Progenitor cell of endocrine pancreas (in vitro differentiated cells): ENCODE results near the gene PPP3R1. TPM values are rescaled to one million over a fixed set of nuclear protein-coding genes. Genes with fewer than 3 reads are reported as not detected.

Experiments used
- DNase-seq: peaks from one replicate; pipeline ENCODE4 v3.0.0; 2021; ENCODE audit warnings: low spot score; ENCODE audit not compliant: unreplicated experiment
- H3K27ac Mint-ChIP-seq: 2 replicates; pipeline ENCODE4 v1.8.0; 2021; ENCODE audit warnings: mild to moderate bottlenecking, moderate library complexity, mixed read lengths
- H3K27me3 Mint-ChIP-seq: 2 replicates; pipeline ENCODE4 v1.8.0; 2021; ENCODE audit warnings: mixed read lengths
- H3K36me3 Mint-ChIP-seq: 2 replicates; pipeline ENCODE4 v1.8.0; 2022; ENCODE audit warnings: mixed read lengths; ENCODE audit not compliant: insufficient read depth
- H3K4me1 Mint-ChIP-seq: 2 replicates; pipeline ENCODE4 v1.8.0; 2021; ENCODE audit warnings: low read depth, mixed read lengths
- H3K4me3 Mint-ChIP-seq: 2 replicates; pipeline ENCODE4 v1.8.0; 2021; ENCODE audit warnings: low read depth, mild to moderate bottlenecking, moderate library complexity, mixed read lengths
- H3K9me3 Mint-ChIP-seq: 2 replicates; pipeline ENCODE4 v1.8.0; 2021; ENCODE audit warnings: low read depth, mixed read lengths
- CTCF ChIP-seq: fragments of 200-600 bp; sonication (generic); IDR thresholded peaks from one replicate; pipeline ENCODE4 v1.5.0; 2021; ENCODE audit warnings: antibody characterized with exemption, mild to moderate bottlenecking; ENCODE audit not compliant: unreplicated experiment
- total RNA-seq: library from RNA; stranded (reverse); gene quantifications from 2 replicates; pipeline ENCODE4 v1.2.1, GENCODE V29; 2021

Gene PPP3R1
- total RNA-seq, 1 donor from 2014 or later = 48.5 TPM

DNA sequence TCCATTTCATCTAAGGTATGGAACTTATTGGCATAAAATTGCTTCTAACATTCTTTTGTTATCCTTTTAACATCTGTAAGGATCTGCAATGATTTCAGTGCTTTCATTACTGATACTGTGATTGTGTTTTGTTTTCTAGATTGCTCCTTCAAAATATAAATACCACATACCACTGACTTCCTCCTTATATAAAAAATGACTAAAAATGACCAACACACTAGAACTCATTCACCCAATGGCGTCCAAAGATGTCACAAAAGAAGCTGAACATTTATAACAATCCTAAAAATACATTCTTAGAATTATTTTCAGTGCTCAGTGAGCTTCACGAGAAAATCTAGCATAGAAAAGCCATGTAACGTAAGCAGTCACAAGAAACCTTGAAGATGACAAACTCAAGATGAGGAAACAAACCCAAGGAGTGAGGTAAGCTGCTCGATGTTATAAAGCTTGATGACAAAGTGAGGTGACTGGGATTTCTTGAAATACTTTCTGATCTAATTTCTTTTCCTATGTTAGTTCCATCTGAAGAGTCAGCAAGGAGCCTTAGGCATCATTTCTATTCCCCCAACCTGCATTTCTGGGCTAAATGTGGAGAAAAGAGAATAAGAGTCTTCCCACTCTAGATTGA, 52.1 kb downstream of the PPP3R1 start:
- Mint-ChIP-seq H3K4me1 (peaks cover 3% of the 10 kb centered on the region), H3K27me3 (no peaks in the 10 kb centered on the region), H3K9me3 (no peaks in the 10 kb centered on the region), H3K27ac (no peak overlapping the region), H3K36me3 (no peaks in the 10 kb centered on the region), H3K4me3 (no peak overlapping the region)
- TF ChIP-seq CTCF = no peak
- no peak for DNase-seq

DNA sequence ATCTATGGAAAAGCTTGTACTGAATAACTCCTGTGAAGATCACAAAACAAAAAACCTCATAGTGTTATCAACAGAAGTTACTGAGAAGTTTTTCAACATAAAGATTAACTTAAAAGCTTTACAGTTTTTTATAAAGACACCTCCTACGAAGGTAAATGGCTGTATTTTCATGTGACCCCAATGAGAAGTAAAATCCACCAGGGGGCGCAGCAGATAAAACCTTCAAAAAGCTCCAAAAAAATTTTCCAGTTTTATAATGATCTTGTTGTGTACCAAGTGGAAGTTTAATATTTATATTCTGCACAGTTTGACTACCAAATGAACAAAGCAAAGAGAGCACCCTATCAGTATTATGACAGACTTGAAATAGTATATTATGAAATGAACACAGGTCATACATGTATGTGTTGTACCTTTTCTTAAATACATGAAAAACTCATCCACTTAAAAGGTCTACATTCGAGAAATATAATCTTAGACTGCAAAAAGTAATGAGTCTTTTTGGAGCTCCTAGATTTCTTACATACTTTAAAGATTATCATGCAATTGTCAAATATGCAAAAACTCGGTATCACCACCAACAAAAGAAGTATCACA, 56.1 kb downstream of the PPP3R1 start:
- peak; percentile 69 for TF ChIP-seq CTCF
- Mint-ChIP-seq H3K4me3 (no peak overlapping the region), H3K9me3 (no peaks in the 10 kb centered on the region), H3K36me3 (no peaks in the 10 kb centered on the region), H3K27me3 (no peaks in the 10 kb centered on the region), H3K4me1 (peaks cover 10% of the 10 kb centered on the region), H3K27ac (no peak overlapping the region)
- no peak for DNase-seq

DNA sequence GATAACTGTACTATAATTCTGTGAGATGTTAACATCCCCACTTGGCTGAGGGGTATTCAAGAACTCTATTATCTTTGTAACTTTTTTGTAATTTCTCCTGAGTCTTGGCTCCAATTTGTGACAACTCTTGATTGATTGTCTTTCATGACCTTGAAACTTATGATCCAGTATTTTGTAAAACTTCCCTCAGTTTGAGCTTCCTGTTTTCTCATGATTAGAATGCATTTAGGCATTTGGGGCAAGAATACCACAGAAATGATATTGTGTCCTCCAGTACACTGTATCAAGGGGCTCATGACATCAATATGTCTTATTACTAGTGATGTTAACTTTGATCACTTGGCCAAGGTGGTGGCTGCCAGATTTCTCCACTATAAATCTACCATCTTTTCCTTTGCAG, 57.2 kb downstream of the PPP3R1 start:
- no peaks in the 10 kb centered on the region for H3K27me3 Mint-ChIP-seq
- no peaks in the 10 kb centered on the region for H3K9me3 Mint-ChIP-seq
- no peak overlapping the region for H3K27ac Mint-ChIP-seq
- no peak for TF ChIP-seq CTCF
- no peak overlapping the region for H3K4me3 Mint-ChIP-seq
- no peak for DNase-seq
- peaks cover 10% of the 10 kb centered on the region for H3K4me1 Mint-ChIP-seq
- no peaks in the 10 kb centered on the region for H3K36me3 Mint-ChIP-seq

DNA sequence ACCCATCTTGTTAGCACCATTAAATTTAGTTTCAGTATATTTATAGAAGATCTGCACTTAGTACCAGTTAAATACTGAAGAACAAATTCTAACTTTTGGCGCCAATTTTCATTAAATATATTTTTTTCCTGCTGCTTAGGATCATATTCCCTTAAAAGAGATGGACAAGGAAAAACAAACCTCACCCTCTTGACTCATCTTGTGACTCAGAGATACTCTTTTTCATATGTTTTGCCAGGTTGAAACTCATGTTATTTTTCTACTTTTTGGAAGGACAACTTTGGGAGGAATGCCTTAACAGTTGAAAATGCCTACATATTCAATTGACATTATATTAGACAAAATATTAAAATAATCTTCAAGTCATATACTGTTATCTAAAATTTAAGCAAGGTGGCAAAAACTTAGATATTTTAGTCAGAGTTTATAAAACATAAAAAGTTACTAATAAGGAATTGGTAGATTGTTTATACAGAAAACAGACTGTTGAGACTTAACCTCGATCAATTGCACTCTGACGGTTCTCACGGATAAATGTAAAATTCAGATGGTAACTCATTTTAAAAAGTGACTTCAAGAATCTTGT, 58.5 kb downstream of the PPP3R1 start:
- Mint-ChIP-seq H3K27ac (no peak overlapping the region), H3K4me3 (no peak overlapping the region), H3K9me3 (no peaks in the 10 kb centered on the region), H3K27me3 (no peaks in the 10 kb centered on the region), H3K36me3 (no peaks in the 10 kb centered on the region), H3K4me1 (peaks cover 10% of the 10 kb centered on the region)
- no peak for TF ChIP-seq CTCF
- DNase-seq = no peak

DNA sequence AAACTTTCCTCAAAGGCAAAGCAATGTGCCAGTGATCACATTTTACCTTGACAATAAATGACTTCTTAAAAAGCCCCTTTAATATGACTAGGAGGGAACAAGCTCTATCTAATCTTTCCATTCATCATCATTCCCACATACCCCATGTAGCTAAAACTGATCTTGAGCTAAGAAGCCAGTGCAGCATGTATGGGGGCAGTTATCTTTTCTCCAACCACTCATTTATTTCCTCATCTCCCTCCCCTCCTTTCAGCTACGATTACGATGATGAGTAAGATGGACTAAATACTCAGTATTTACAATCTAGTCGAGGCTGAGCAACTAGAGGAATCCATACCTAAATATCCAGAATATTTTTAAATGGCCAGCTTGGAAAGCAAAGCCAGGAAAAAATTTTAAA, 59.2 kb downstream of the PPP3R1 start:
- Mint-ChIP-seq H3K4me1 (peaks cover 13% of the 10 kb centered on the region), H3K36me3 (no peaks in the 10 kb centered on the region), H3K9me3 (no peaks in the 10 kb centered on the region), H3K27me3 (no peaks in the 10 kb centered on the region), H3K27ac (no peak overlapping the region), H3K4me3 (no peak overlapping the region)
- TF ChIP-seq CTCF = no peak
- DNase-seq = no peak
